HL-60 (cell line): ENCODE data around the gene BTG2.

Experiments
- DNase-seq, 2 experiments: peaks; one replicate each; pipeline ENCODE4 v3.0.0-alpha.2; 2010 to 2020; ENCODE audit warnings: low read depth in 1 of 2, low spot score in 1 of 2
- H3K27ac ChIP-seq: fragments of 250-450 bp; sonication (Bioruptor Pico); replicated peaks from 2 replicates; pipeline ENCODE4 v1.5.1; 2020; ENCODE audit warnings: mild to moderate bottlenecking, moderate library complexity
- H3K27me3 ChIP-seq: fragments of 250-450 bp; sonication (Bioruptor Pico); 2 replicates; pipeline ENCODE4 v1.5.1; 2021; ENCODE audit warnings: mild to moderate bottlenecking, moderate library complexity; ENCODE audit not compliant: insufficient read depth, poor library complexity, severe bottlenecking
- H3K4me3 ChIP-seq: replicated peaks from 2 replicates; pipeline ENCODE4 v1.5.1; 2011; ENCODE audit warnings: mild to moderate bottlenecking, control low read depth, low read length; ENCODE audit not compliant: insufficient read depth
- GABPA ChIP-seq: IDR thresholded peaks from 2 replicates; pipeline ENCODE4 v1.6.1; 2012; ENCODE audit warnings: low read depth
- POLR2AphosphoS5 ChIP-seq: IDR thresholded peaks from 2 replicates; pipeline ENCODE4 v1.6.1; 2012; ENCODE audit warnings: low read depth
- SPI1 ChIP-seq: IDR thresholded peaks from 2 replicates; pipeline ENCODE4 v1.6.1; 2012; ENCODE audit warnings: low read depth, mild to moderate bottlenecking, borderline replicate concordance
- TF ChIP-seq, protein P1 (sequence below): IDR thresholded peaks from one replicate; pipeline ENCODE4 v1.5.1; 2011; ENCODE audit warnings: low read length, control low read depth, inconsistent platforms; ENCODE audit not compliant: insufficient read depth
- TF ChIP-seq, protein P2 (sequence below): IDR thresholded peaks from 2 replicates; pipeline ENCODE4 v1.6.1; 2012; ENCODE audit warnings: low read depth; ENCODE audit not compliant: insufficient replicate concordance

The BTG2 gene

DNA sequence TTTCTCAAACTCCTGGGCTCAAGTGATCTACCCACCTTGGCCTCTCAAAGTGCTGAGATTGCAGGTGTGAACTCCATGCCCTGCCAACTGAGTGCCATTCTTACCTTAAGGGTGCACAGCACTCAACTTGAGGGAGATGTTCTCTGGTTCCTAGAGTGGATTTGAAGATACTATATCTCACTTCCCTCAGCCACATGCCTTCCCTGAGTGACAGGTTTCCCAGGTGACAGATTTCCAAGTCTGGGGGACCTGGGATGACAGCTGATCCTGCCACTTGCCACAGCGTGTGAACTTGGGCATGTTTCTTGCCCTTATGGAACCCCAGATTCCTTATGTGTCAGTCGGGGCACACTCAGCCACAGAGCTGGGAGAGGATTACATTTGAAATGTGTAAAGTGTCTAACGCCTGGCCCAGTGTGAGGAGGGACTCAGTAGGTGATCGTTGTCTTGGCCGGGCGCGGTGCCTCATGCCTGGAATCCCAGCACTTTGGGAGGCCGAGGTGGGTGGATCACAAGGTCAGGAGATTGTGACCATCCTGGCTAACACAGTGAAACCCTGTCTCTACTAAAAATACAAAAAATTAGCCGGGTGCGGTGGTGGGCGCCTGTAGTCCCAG lies 29.6 kb upstream of the BTG2 start:
- Histone ChIP-seq H3K4me3 (no peak overlapping the region), H3K27ac (no peak overlapping the region), H3K27me3 (no peaks in the 10 kb centered on the region)
- no peak for DNase-seq
- TF ChIP-seq, protein P1, sequence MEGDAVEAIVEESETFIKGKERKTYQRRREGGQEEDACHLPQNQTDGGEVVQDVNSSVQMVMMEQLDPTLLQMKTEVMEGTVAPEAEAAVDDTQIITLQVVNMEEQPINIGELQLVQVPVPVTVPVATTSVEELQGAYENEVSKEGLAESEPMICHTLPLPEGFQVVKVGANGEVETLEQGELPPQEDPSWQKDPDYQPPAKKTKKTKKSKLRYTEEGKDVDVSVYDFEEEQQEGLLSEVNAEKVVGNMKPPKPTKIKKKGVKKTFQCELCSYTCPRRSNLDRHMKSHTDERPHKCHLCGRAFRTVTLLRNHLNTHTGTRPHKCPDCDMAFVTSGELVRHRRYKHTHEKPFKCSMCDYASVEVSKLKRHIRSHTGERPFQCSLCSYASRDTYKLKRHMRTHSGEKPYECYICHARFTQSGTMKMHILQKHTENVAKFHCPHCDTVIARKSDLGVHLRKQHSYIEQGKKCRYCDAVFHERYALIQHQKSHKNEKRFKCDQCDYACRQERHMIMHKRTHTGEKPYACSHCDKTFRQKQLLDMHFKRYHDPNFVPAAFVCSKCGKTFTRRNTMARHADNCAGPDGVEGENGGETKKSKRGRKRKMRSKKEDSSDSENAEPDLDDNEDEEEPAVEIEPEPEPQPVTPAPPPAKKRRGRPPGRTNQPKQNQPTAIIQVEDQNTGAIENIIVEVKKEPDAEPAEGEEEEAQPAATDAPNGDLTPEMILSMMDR: no peak
- TF ChIP-seq POLR2AphosphoS5 (no peak), GABPA (no peak), SPI1 (no peak)
- TF ChIP-seq, protein P2, sequence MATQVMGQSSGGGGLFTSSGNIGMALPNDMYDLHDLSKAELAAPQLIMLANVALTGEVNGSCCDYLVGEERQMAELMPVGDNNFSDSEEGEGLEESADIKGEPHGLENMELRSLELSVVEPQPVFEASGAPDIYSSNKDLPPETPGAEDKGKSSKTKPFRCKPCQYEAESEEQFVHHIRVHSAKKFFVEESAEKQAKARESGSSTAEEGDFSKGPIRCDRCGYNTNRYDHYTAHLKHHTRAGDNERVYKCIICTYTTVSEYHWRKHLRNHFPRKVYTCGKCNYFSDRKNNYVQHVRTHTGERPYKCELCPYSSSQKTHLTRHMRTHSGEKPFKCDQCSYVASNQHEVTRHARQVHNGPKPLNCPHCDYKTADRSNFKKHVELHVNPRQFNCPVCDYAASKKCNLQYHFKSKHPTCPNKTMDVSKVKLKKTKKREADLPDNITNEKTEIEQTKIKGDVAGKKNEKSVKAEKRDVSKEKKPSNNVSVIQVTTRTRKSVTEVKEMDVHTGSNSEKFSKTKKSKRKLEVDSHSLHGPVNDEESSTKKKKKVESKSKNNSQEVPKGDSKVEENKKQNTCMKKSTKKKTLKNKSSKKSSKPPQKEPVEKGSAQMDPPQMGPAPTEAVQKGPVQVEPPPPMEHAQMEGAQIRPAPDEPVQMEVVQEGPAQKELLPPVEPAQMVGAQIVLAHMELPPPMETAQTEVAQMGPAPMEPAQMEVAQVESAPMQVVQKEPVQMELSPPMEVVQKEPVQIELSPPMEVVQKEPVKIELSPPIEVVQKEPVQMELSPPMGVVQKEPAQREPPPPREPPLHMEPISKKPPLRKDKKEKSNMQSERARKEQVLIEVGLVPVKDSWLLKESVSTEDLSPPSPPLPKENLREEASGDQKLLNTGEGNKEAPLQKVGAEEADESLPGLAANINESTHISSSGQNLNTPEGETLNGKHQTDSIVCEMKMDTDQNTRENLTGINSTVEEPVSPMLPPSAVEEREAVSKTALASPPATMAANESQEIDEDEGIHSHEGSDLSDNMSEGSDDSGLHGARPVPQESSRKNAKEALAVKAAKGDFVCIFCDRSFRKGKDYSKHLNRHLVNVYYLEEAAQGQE: no peak

DNA sequence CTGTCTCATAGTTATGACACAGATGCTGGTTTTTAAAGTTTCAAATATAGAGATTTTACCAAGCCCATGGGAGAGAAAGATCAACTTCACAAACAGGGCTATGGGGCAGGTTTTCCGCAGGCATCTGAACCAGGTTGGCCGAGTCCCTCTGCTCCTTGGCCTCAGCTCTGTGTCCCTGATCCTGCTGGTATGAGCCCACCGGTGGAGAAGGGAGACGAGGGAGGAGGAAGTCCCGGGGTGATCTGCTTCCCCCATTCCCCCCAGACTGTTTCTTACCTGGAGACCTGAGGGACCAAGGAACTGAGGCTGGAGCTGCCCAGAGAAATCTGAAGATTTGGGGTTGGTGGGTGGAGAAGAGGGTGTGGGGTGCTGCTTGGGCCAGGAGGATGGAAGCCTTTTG lies 28.9 kb upstream of the BTG2 start:
- Histone ChIP-seq H3K27ac (no peak overlapping the region), H3K4me3 (no peak overlapping the region), H3K27me3 (no peaks in the 10 kb centered on the region)
- no peak for TF ChIP-seq SPI1
- TF ChIP-seq, protein P1: no peak
- TF ChIP-seq, protein P2: no peak
- TF ChIP-seq GABPA: no peak
- no peak for DNase-seq

DNA sequence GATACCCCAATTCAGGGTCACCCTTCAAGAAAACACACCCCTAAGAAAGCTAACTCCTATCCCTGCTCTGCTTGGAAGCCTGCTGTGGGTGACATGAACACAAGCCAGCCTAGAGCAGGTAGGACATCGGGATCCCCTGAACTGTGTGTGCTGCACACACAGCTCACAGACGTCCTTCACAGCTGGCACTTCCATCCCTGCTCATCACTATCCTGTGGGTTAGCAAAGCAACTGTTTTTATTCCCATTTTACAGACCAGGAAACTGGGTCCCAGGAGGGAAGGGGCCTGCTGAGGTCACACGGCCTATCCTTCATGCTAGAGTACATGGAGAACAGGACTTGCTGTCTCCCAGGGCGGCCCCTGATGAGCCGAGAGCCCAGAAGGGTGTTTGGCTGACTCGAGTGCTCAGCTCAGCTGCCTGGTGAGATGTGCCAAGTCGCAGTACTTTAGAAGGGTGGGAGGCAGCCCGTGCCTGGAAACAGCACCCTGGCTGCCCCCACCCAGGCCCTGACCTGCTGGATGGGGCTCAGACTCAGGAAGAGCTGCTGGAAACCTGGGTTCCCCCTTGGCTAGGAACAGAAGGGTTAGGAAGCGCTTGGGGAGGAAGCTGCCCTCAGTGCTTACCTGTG lies 28.3 kb upstream of the BTG2 start:
- no peak overlapping the region for H3K4me3 ChIP-seq
- no peak overlapping the region for H3K27ac ChIP-seq
- no peaks in the 10 kb centered on the region for H3K27me3 ChIP-seq
- DNase-seq: no peak
- TF ChIP-seq, protein P2: no peak
- TF ChIP-seq, protein P1: no peak
- TF ChIP-seq SPI1 (no peak), POLR2AphosphoS5 (no peak), GABPA (no peak)
